ENCODE measurements around the gene PSG7. TPM values are rescaled to one million over a fixed set of nuclear protein-coding genes. Genes with fewer than 3 reads are reported as not detected.
"Not testable (repeated sequence)": the region's sequence is repeated elsewhere in the genome, so short reads cannot be mapped to it uniquely, and the experiment has no call there.

The PSG7 gene
- total RNA-seq, 3 donors from 2014 or later, result not detected

- DNase-seq (no peak), ATAC-seq (no peak)
- H3K4me1 Mint-ChIP-seq (ENCODE audit: low read depth), result no peaks in the 10 kb centered on the region
- H3K36me3 Mint-ChIP-seq (ENCODE audit: insufficient read depth), result no peaks in the 10 kb centered on the region
- H3K27me3 Mint-ChIP-seq (ENCODE audit: low read depth), result peaks cover 16% of the 10 kb centered on the region
- H3K9me3 Mint-ChIP-seq, result no peaks in the 10 kb centered on the region
- no peak overlapping the region for H3K4me3 Mint-ChIP-seq
Observed at GRCh38 chr19:42926781-42927180, 10.2 kb downstream of the PSG7 start.

GRCh38 chr19:42923106-42923505 is 13.9 kb downstream of the PSG7 start:
- H3K4me1 Mint-ChIP-seq (ENCODE audit: low read depth); H3K9me3 Mint-ChIP-seq; H3K4me3 Mint-ChIP-seq; H3K27me3 Mint-ChIP-seq (ENCODE audit: low read depth); H3K36me3 Mint-ChIP-seq (ENCODE audit: insufficient read depth); DNase-seq; ATAC-seq: not testable (repeated sequence)

GRCh38 chr19:42920971-42921370 is 16.0 kb downstream of the PSG7 start:
- H3K4me3 Mint-ChIP-seq; H3K4me1 Mint-ChIP-seq (ENCODE audit: low read depth); H3K9me3 Mint-ChIP-seq; ATAC-seq; DNase-seq; H3K27me3 Mint-ChIP-seq (ENCODE audit: low read depth); H3K36me3 Mint-ChIP-seq (ENCODE audit: insufficient read depth): not testable (repeated sequence)

- H3K9me3 Mint-ChIP-seq, result no peaks in the 10 kb centered on the region
- ATAC-seq, result no peak
- no peak for DNase-seq
- H3K4me1 Mint-ChIP-seq (ENCODE audit: low read depth), result no peaks in the 10 kb centered on the region
- H3K4me3 Mint-ChIP-seq, result no peak overlapping the region
- H3K36me3 Mint-ChIP-seq (ENCODE audit: insufficient read depth), result no peaks in the 10 kb centered on the region
- peaks cover 3% of the 10 kb centered on the region for H3K27me3 Mint-ChIP-seq (ENCODE audit: low read depth)
Observed at GRCh38 chr19:42919757-42920079, 17.3 kb downstream of the PSG7 start.

GRCh38 chr19:42919070-42919756 is 17.8 kb downstream of the PSG7 start:
- not testable (repeated sequence) for H3K9me3 Mint-ChIP-seq; ATAC-seq; H3K4me1 Mint-ChIP-seq (ENCODE audit: low read depth); H3K27me3 Mint-ChIP-seq (ENCODE audit: low read depth); DNase-seq; H3K4me3 Mint-ChIP-seq; H3K36me3 Mint-ChIP-seq (ENCODE audit: insufficient read depth)

- not testable (repeated sequence) for H3K4me1 Mint-ChIP-seq (ENCODE audit: low read depth); H3K4me3 Mint-ChIP-seq; H3K36me3 Mint-ChIP-seq (ENCODE audit: insufficient read depth); DNase-seq; H3K9me3 Mint-ChIP-seq; ATAC-seq; H3K27me3 Mint-ChIP-seq (ENCODE audit: low read depth)
Observed at GRCh38 chr19:42918377-42919069, 18.5 kb downstream of the PSG7 start.

- DNase-seq; H3K4me3 Mint-ChIP-seq; H3K27me3 Mint-ChIP-seq (ENCODE audit: low read depth); H3K36me3 Mint-ChIP-seq (ENCODE audit: insufficient read depth); H3K4me1 Mint-ChIP-seq (ENCODE audit: low read depth); H3K9me3 Mint-ChIP-seq; ATAC-seq: not testable (repeated sequence)
Observed at GRCh38 chr19:42917634-42918033, 19.4 kb downstream of the PSG7 start, which contains the start of gene PSG6. Gene PSG6 (minus strand): TSS chr19:42917894. CDS start chr19:42917792, 102 bp downstream.

- not testable (repeated sequence) for ATAC-seq; DNase-seq; H3K27me3 Mint-ChIP-seq (ENCODE audit: low read depth); H3K36me3 Mint-ChIP-seq (ENCODE audit: insufficient read depth); H3K9me3 Mint-ChIP-seq; H3K4me1 Mint-ChIP-seq (ENCODE audit: low read depth); H3K4me3 Mint-ChIP-seq
Observed at GRCh38 chr19:42916931-42917330, 20.1 kb downstream of the PSG7 start.

- not testable (repeated sequence) for H3K9me3 Mint-ChIP-seq; DNase-seq; H3K27me3 Mint-ChIP-seq (ENCODE audit: low read depth); H3K4me3 Mint-ChIP-seq; H3K36me3 Mint-ChIP-seq (ENCODE audit: insufficient read depth); ATAC-seq; H3K4me1 Mint-ChIP-seq (ENCODE audit: low read depth)
Observed at GRCh38 chr19:42913516-42913915, 23.5 kb downstream of the PSG7 start.

GRCh38 chr19:42912941-42913340 is 24.1 kb downstream of the PSG7 start:
- not testable (repeated sequence) for DNase-seq; H3K9me3 Mint-ChIP-seq; H3K4me1 Mint-ChIP-seq (ENCODE audit: low read depth); H3K4me3 Mint-ChIP-seq; H3K27me3 Mint-ChIP-seq (ENCODE audit: low read depth); ATAC-seq; H3K36me3 Mint-ChIP-seq (ENCODE audit: insufficient read depth)

GRCh38 chr19:42911731-42912130 is 25.3 kb downstream of the PSG7 start:
- DNase-seq; ATAC-seq; H3K36me3 Mint-ChIP-seq (ENCODE audit: insufficient read depth); H3K4me1 Mint-ChIP-seq (ENCODE audit: low read depth); H3K27me3 Mint-ChIP-seq (ENCODE audit: low read depth); H3K4me3 Mint-ChIP-seq; H3K9me3 Mint-ChIP-seq: not testable (repeated sequence)

GRCh38 chr19:42906162-42906561 is 30.8 kb downstream of the PSG7 start:
- not testable (repeated sequence) for ATAC-seq; DNase-seq; H3K4me1 Mint-ChIP-seq (ENCODE audit: low read depth); H3K27me3 Mint-ChIP-seq (ENCODE audit: low read depth); H3K36me3 Mint-ChIP-seq (ENCODE audit: insufficient read depth); H3K4me3 Mint-ChIP-seq; H3K9me3 Mint-ChIP-seq

- H3K27me3 Mint-ChIP-seq (ENCODE audit: low read depth), result peaks cover 33% of the 10 kb centered on the region
- H3K9me3 Mint-ChIP-seq; H3K36me3 Mint-ChIP-seq (ENCODE audit: insufficient read depth); H3K4me1 Mint-ChIP-seq (ENCODE audit: low read depth); ATAC-seq; H3K4me3 Mint-ChIP-seq; DNase-seq: not testable (repeated sequence)
Observed at GRCh38 chr19:42900561-42900960, 36.4 kb downstream of the PSG7 start.

- H3K36me3 Mint-ChIP-seq (ENCODE audit: insufficient read depth); H3K4me1 Mint-ChIP-seq (ENCODE audit: low read depth); H3K9me3 Mint-ChIP-seq; H3K4me3 Mint-ChIP-seq; ATAC-seq; DNase-seq: not testable (repeated sequence)
- peaks cover 33% of the 10 kb centered on the region for H3K27me3 Mint-ChIP-seq (ENCODE audit: low read depth)
Observed at GRCh38 chr19:42899674-42900073, 37.3 kb downstream of the PSG7 start.

GRCh38 chr19:42899110-42899509 is 37.9 kb downstream of the PSG7 start:
- H3K4me1 Mint-ChIP-seq (ENCODE audit: low read depth); H3K36me3 Mint-ChIP-seq (ENCODE audit: insufficient read depth); ATAC-seq; DNase-seq; H3K9me3 Mint-ChIP-seq; H3K4me3 Mint-ChIP-seq: not testable (repeated sequence)
- H3K27me3 Mint-ChIP-seq (ENCODE audit: low read depth), result peaks cover 33% of the 10 kb centered on the region

Measured in activated T-cell treated with anti-CD3 and anti-CD28 coated beads, Interleukin-2, amount 50 U/mL, for 4 hours (primary cell).